Loucy (cell line): ENCODE measurements around the gene COBLL1.

Experiments
- EZH2phosphoT487 ChIP-seq: fragments of 200-600 bp; IDR thresholded peaks from 2 replicates; pipeline ENCODE4 v1.6.1; 2018; ENCODE audit warnings: antibody characterized with exemption, mild to moderate bottlenecking, moderate library complexity, borderline replicate concordance
- TF ChIP-seq, protein P1 (sequence below): fragments of 200-600 bp; sonication (generic); conservative IDR thresholded peaks from 2 replicates; pipeline ENCODE4 v1.5.1; 2014; ENCODE audit warnings: mild to moderate bottlenecking, antibody characterized with exemption, low read length

DNA sequence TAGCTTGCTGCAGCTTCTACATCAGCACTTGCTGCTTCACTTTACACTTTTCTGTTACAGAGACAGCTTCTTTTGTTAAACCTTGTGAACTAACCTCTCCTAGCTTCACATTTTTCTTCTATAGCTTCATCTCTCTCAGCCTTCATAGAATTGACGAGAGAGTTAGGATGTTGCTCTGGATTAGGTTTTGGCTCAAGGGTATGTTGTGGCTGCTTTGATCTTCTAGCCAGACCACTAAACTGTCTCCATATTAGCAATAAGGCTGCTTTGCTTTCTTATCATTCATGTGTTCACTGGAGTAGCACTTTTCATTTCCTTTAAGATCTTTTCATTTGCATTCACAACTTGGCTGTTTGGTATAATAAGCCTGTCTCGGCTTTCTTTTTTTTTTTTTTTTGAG is 174.1 kb downstream of the COBLL1 start:
- TF ChIP-seq, protein P1, sequence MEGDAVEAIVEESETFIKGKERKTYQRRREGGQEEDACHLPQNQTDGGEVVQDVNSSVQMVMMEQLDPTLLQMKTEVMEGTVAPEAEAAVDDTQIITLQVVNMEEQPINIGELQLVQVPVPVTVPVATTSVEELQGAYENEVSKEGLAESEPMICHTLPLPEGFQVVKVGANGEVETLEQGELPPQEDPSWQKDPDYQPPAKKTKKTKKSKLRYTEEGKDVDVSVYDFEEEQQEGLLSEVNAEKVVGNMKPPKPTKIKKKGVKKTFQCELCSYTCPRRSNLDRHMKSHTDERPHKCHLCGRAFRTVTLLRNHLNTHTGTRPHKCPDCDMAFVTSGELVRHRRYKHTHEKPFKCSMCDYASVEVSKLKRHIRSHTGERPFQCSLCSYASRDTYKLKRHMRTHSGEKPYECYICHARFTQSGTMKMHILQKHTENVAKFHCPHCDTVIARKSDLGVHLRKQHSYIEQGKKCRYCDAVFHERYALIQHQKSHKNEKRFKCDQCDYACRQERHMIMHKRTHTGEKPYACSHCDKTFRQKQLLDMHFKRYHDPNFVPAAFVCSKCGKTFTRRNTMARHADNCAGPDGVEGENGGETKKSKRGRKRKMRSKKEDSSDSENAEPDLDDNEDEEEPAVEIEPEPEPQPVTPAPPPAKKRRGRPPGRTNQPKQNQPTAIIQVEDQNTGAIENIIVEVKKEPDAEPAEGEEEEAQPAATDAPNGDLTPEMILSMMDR, result no peak
- no peak for TF ChIP-seq EZH2phosphoT487
